H1 (cell line): ENCODE data around the gene GALNTL6. TPM values are rescaled to one million over a fixed set of nuclear protein-coding genes. Genes with fewer than 3 reads are reported as not detected.

Source experiments
- CTCF ChIA-PET: fragments of 300-600 bp; sonication (Branson Sonifier 250); formaldehyde crosslinking; loops from one replicate; lab custom pipeline; 2021; ENCODE audit not compliant: partially characterized antibody; lab: Charles Lee
- POLR2A ChIA-PET: fragments of 300-600 bp; sonication (Branson Sonifier 250); formaldehyde crosslinking; loops from one replicate; lab custom pipeline; 2021; ENCODE audit warnings: inconsistent platforms; ENCODE audit not compliant: partially characterized antibody; lab: Charles Lee
- DNase-seq, 2 experiments: peaks; one replicate each; pipeline versions ENCODE4 v3.0.0 to v3.0.0-alpha.2; 2010 to 2022; ENCODE audit warnings: low spot score in 2 of 2, low read depth in 1 of 2, mixed read lengths in 1 of 2
- FAIRE-seq: peaks from 2 replicates; lab custom pipeline; 2011; peaks lifted over from hg19 to GRCh38; lab: Jason Lieb, UNC
- H2AFZ ChIP-seq: 2 replicates; pipeline ENCODE4 v1.8.1; 2012; ENCODE audit warnings: low read length, inconsistent platforms
- H2AK5ac ChIP-seq: 2 replicates; pipeline ENCODE4 v1.6.1; 2013; ENCODE audit warnings: low read depth, low read length
- H2BK120ac ChIP-seq: replicated peaks from 2 replicates; pipeline ENCODE3; 2013; ENCODE audit warnings: low read depth, low read length, inconsistent platforms
- H2BK12ac ChIP-seq: 2 replicates; pipeline ENCODE4 v1.6.1; 2013; ENCODE audit warnings: low read depth, low read length
- H2BK15ac ChIP-seq: 2 replicates; pipeline ENCODE4 v1.6.1; 2013; ENCODE audit warnings: low read length
- H2BK20ac ChIP-seq: 2 replicates; pipeline ENCODE4 v1.6.1; 2013; ENCODE audit warnings: low read length
- H2BK5ac ChIP-seq: 2 replicates; pipeline ENCODE4 v1.6.1; 2013; ENCODE audit warnings: low read depth, low read length
- H3K14ac ChIP-seq: 2 replicates; pipeline ENCODE4 v1.6.1; 2013; ENCODE audit warnings: inconsistent platforms; ENCODE audit not compliant: insufficient read length
- H3K18ac ChIP-seq: 2 replicates; pipeline ENCODE4 v1.6.1; 2013; ENCODE audit warnings: low read length; ENCODE audit errors: extremely low read depth
- H3K23ac ChIP-seq: 2 replicates; pipeline ENCODE4 v1.6.1; 2013; ENCODE audit warnings: inconsistent platforms; ENCODE audit not compliant: insufficient read length
- H3K23me2 ChIP-seq: 2 replicates; pipeline ENCODE4 v1.6.1; 2013; ENCODE audit warnings: low read depth, low read length
- H3K27ac ChIP-seq: 2 replicates; pipeline ENCODE4 v1.6.1; 2011; ENCODE audit warnings: low read depth, low read length, inconsistent platforms
- H3K27me3 ChIP-seq, 4 experiments: replicated peaks in 1 of 4; 1 replicate in 1 of 4; 2 replicates in 3 of 4; pipeline versions ENCODE4 v1.6.1 to v1.8.1; 2011 to 2013; ENCODE audit warnings: low read length in 3 of 4, mild to moderate bottlenecking in 3 of 4, inconsistent platforms in 2 of 4, mixed read lengths in 2 of 4, moderate library complexity in 1 of 4; ENCODE audit not compliant: control insufficient read depth in 3 of 4, insufficient read depth in 3 of 4; ENCODE audit errors: extremely low read depth in 1 of 4
- H3K36me3 ChIP-seq, 4 experiments: 2 replicates each; pipeline versions ENCODE4 v1.6.1 to v1.8.1; 2011 to 2013; ENCODE audit warnings: mild to moderate bottlenecking in 4 of 4, low read length in 3 of 4, moderate library complexity in 2 of 4, control low read depth in 1 of 4, inconsistent platforms in 1 of 4; ENCODE audit not compliant: insufficient read depth in 4 of 4, control insufficient read depth in 2 of 4
- H3K4ac ChIP-seq: replicated peaks from 2 replicates; pipeline ENCODE3; 2013; ENCODE audit warnings: low read length, low read depth, mixed read lengths, inconsistent platforms; ENCODE audit not compliant: insufficient read length
- H3K4me1 ChIP-seq, 4 experiments: replicated peaks in 1 of 4; 1 replicate in 1 of 4; 2 replicates in 3 of 4; pipeline versions ENCODE4 v1.6.1 to v1.8.1; 2011 to 2013; ENCODE audit warnings: low read length in 3 of 4, inconsistent platforms in 2 of 4, mixed read lengths in 1 of 4; ENCODE audit not compliant: insufficient read depth in 4 of 4, control insufficient read depth in 3 of 4
- H3K4me2 ChIP-seq, 2 experiments: 2 replicates each; pipeline versions ENCODE4 v1.6.1 to v1.8.1; 2011 to 2013; ENCODE audit warnings: low read depth in 2 of 2, low read length in 2 of 2, control low read depth in 1 of 2, inconsistent platforms in 1 of 2, mild to moderate bottlenecking in 1 of 2; ENCODE audit not compliant: insufficient read depth in 1 of 2
- H3K4me3 ChIP-seq, 4 experiments: fragments of 200-600, 300-600 bp in 1 of 4; sonication (generic), shearing (Covaris generic), sonication (Bioruptor Twin) in 1 of 4; 2 replicates each; pipeline versions ENCODE4 v1.5.1 to v1.8.1; 2011 to 2016; ENCODE audit warnings: low read length in 4 of 4, low read depth in 3 of 4, control low read depth in 2 of 4, inconsistent platforms in 2 of 4, mild to moderate bottlenecking in 2 of 4, mixed read lengths in 1 of 4, moderate library complexity in 1 of 4; ENCODE audit not compliant: insufficient read depth in 2 of 4; ENCODE audit errors: extremely low read depth in 1 of 4
- H3K56ac ChIP-seq: replicated peaks from 2 replicates; pipeline ENCODE3; 2013; ENCODE audit warnings: low read depth, mild to moderate bottlenecking, mixed read lengths, low read length, inconsistent platforms; ENCODE audit not compliant: insufficient read length
- H3K79me1 ChIP-seq: 2 replicates; pipeline ENCODE4 v1.6.1; 2013; ENCODE audit warnings: low read depth, low read length, control low read depth
- H3K79me2 ChIP-seq, 2 experiments: 2 replicates each; pipeline versions ENCODE4 v1.6.1 to v1.8.1; 2012 to 2013; ENCODE audit warnings: low read length in 2 of 2, mild to moderate bottlenecking in 2 of 2, inconsistent platforms in 1 of 2; ENCODE audit not compliant: insufficient read depth in 2 of 2, control insufficient read depth in 1 of 2
- H3K9ac ChIP-seq, 4 experiments: replicated peaks in 1 of 4; 1 replicate in 1 of 4; 2 replicates in 3 of 4; pipeline versions ENCODE4 v1.6.1 to v1.8.1; 2011 to 2013; ENCODE audit warnings: low read depth in 3 of 4, low read length in 3 of 4, control low read depth in 2 of 4, mild to moderate bottlenecking in 2 of 4, moderate library complexity in 2 of 4, inconsistent platforms in 1 of 4; ENCODE audit errors: extremely low read depth in 1 of 4
- H3K9me3 ChIP-seq, 2 experiments: 2 replicates each; pipeline versions ENCODE4 v1.6.1 to v1.8.1; 2012 to 2013; ENCODE audit warnings: mild to moderate bottlenecking in 2 of 2, moderate library complexity in 2 of 2, control low read depth in 1 of 2, inconsistent platforms in 1 of 2, low read depth in 1 of 2, low read length in 1 of 2, mixed read lengths in 1 of 2; ENCODE audit not compliant: insufficient read depth in 2 of 2
- H4K20me1 ChIP-seq, 2 experiments: replicated peaks in 1 of 2; 2 replicates each; pipeline versions ENCODE3 to v1.8.1; 2011 to 2013; ENCODE audit warnings: inconsistent platforms in 2 of 2, low read length in 2 of 2, mild to moderate bottlenecking in 1 of 2; ENCODE audit not compliant: insufficient read depth in 2 of 2, control insufficient read depth in 1 of 2
- H4K5ac ChIP-seq: 2 replicates; pipeline ENCODE4 v1.6.1; 2013; ENCODE audit warnings: low read length, low read depth, mixed read lengths, inconsistent platforms; ENCODE audit not compliant: insufficient read length
- H4K8ac ChIP-seq: 2 replicates; pipeline ENCODE4 v1.8.0; 2013; ENCODE audit warnings: mild to moderate bottlenecking, moderate library complexity, low read length, inconsistent platforms; ENCODE audit not compliant: insufficient read depth; ENCODE audit errors: extremely low read depth
- H4K91ac ChIP-seq: replicated peaks from 2 replicates; pipeline ENCODE3; 2013; ENCODE audit warnings: low read length, mixed read lengths, inconsistent platforms; ENCODE audit not compliant: insufficient read length
- EZH2 ChIP-seq: fragments of 200-600 bp; sonication (generic); IDR thresholded peaks from 2 replicates; pipeline ENCODE4 v1.7.1; 2012; ENCODE audit warnings: low read depth, mild to moderate bottlenecking, moderate library complexity, low read length, inconsistent platforms; ENCODE audit not compliant: severe bottlenecking
- HDAC2 ChIP-seq, 2 experiments: fragments of 300-600 bp in 1 of 2; sonication (generic) in 1 of 2; IDR thresholded peaks; 2 replicates each; pipeline ENCODE4 v1.6.1; 2011 to 2012; ENCODE audit warnings: low read depth in 2 of 2, low read length in 2 of 2, mild to moderate bottlenecking in 2 of 2, moderate library complexity in 2 of 2, borderline replicate concordance in 1 of 2, inconsistent platforms in 1 of 2
- SAP30 ChIP-seq: fragments of 300-600 bp; sonication (generic); IDR thresholded peaks from 2 replicates; pipeline ENCODE4 v1.7.1; 2012; ENCODE audit warnings: low read length, moderate library complexity, mild to moderate bottlenecking, inconsistent platforms; ENCODE audit not compliant: insufficient read depth, insufficient replicate concordance
- SIRT6 ChIP-seq: IDR thresholded peaks from one replicate; pipeline ENCODE4 v1.7.1; 2012; ENCODE audit warnings: low read length, inconsistent platforms
- SUZ12 ChIP-seq: fragments of 200-600 bp; sonication (generic); IDR thresholded peaks from 2 replicates; pipeline ENCODE4 v1.6.1; 2012; ENCODE audit warnings: mild to moderate bottlenecking, inconsistent platforms, low read length, moderate library complexity, mixed read lengths
- TAF7 ChIP-seq: optimal IDR thresholded peaks from 2 replicates; pipeline ENCODE3; 2011; ENCODE audit warnings: low read depth, mild to moderate bottlenecking, inconsistent platforms, low read length, moderate library complexity, borderline replicate concordance
- WGBS, 2 experiments: shearing (Covaris generic) in 1 of 2; methylation state at CpG; one replicate each; pipeline versions ENCODE4 v1.1.6 to v1.1.7; 2013 to 2015; ENCODE audit warnings: low lambda C conversion rate in 2 of 2, mixed read lengths in 2 of 2, inconsistent platforms in 1 of 2, low coverage in 1 of 2, missing lambda C conversion rate in 1 of 2; ENCODE audit not compliant: insufficient replicate concordance in 2 of 2, insufficient coverage in 1 of 2, insufficient read length in 1 of 2; ENCODE audit errors: extremely low coverage in 1 of 2, missing lambda C conversion rate in 1 of 2; 5-methylcytosine and 5-hydroxymethylcytosine counted together
- polyA plus RNA-seq, 7 experiments: library from polyadenylated mRNA; depleted of rRNA in 3 of 7; stranded (reverse) in 5 of 7; unstranded in 2 of 7; fragments of >200 nt in 5 of 7; fragments of 200-250 nt in 2 of 7; gene quantifications; 1 replicate in 5 of 7; 2 replicates in 1 of 7; 4 replicates in 1 of 7; pipeline versions ENCODE4 v1.2.1 to v1.2.3, GENCODE V29; 2011 to 2013; ENCODE audit warnings: missing spikeins in 2 of 7, mixed read lengths in 2 of 7
- total RNA-seq: library from RNA; stranded (reverse); fragmentation: NEBNext Ultra II Directional; extraction: Animal tissue kit (Norgen Biotek cat#: 25700); gene quantifications from 2 replicates; pipeline ENCODE4 v1.2.1, GENCODE V29; 2021

The GALNTL6 gene
- total and polyA plus RNA-seq, 2 of the 8 experiments (the other 6 are each of a cell fraction or from before 2014, with no cell fraction given) = 0.03 to 0.32 TPM

DNA sequence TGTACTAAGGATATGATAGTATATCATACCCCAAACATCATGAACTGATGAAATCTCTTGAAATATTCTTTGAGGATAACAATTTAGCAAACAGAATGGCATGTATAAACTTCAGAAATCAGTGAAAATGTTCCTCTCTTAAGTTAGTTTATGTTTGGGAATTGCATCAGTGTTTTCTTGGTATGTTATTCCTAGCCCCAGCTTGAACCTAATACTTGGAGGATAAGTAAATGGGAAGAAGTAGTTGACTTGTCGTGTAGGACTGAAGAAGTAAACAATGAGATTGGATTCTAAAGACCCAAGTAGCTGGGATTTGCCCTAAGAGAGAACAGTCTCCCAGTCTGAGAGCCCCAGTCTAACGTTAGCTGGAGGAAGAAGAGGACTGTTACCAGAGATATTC lies 355.7 kb downstream of the GALNTL6 start:
- no peak overlapping the region for H3K9ac ChIP-seq
- no peak overlapping the region for H3K18ac ChIP-seq
- no peak overlapping the region for H4K8ac ChIP-seq
- no peaks in the 10 kb centered on the region for H3K36me3 ChIP-seq
- peaks cover 0 to 2% of the 10 kb centered on the region in 2 experiments for H4K20me1 ChIP-seq
- no peaks in the 10 kb centered on the region for H3K27me3 ChIP-seq
- no peaks in the 10 kb centered on the region for H3K79me1 ChIP-seq
- H2BK20ac ChIP-seq = no peak overlapping the region
- FAIRE-seq = no peak
- H3K23me2 ChIP-seq = peaks cover 3% of the 10 kb centered on the region; the same call in 1 of the 2 replicates
- no peaks in the 10 kb centered on the region for H3K4me1 ChIP-seq
- no peaks in the 10 kb centered on the region for H3K79me2 ChIP-seq
- POLR2A ChIA-PET = no interaction called here
- no peak overlapping the region for H3K4me3 ChIP-seq
- TF ChIP-seq SIRT6 (no peak), TAF7 (no peak), SAP30 (no peak), EZH2 (no peak), HDAC2 (IDR thresholded peaks at IDR 0.05; ENCODE audit: borderline replicate concordance in 1 of 2, low read depth in 2 of 2, low read length in 2 of 2) (no peak), SUZ12 (no peak)
- TF ChIP-seq, all 59 proteins: peak for 0
- Histone ChIP-seq H3K4me2 (no peak overlapping the region), H2AFZ (no peak overlapping the region), H3K56ac (no peak overlapping the region), H2BK5ac (no peak overlapping the region), H4K91ac (no peak overlapping the region), H3K9me3 (no peaks in the 10 kb centered on the region), H2BK12ac (no peak overlapping the region), H2BK120ac (no peak overlapping the region), H2AK5ac (no peak overlapping the region), H4K5ac (no peak overlapping the region), H3K14ac (no peak overlapping the region), H2BK15ac (no peak overlapping the region), H3K27ac (no peak overlapping the region), H3K4ac (no peak overlapping the region), H3K23ac (no peak overlapping the region)
- CTCF ChIA-PET = interaction anchor here (0.6 to 1.2 kb wide), 3 partner anchors 14 to 1653 kb away, joined by 3 to 4 read pairs (median 3); no protein-coding TSS in a partner anchor
- no peak for DNase-seq
- WGBS, 2 experiments = 80% methylated on average over 2 of the region's 2 CpGs; no CpG with 5 or more reads in 1 of the 2 experiments
